GM19455 (cell line): Measurements from ENCODE around the gene TBC1D25.

Experiments
- ATAC-seq: cut with Tn5 transposase; IDR thresholded peaks from one replicate; pipeline ENCODE4 v1.9.1; 2021; ENCODE audit not compliant: unreplicated experiment

The TBC1D25 gene

DNA sequence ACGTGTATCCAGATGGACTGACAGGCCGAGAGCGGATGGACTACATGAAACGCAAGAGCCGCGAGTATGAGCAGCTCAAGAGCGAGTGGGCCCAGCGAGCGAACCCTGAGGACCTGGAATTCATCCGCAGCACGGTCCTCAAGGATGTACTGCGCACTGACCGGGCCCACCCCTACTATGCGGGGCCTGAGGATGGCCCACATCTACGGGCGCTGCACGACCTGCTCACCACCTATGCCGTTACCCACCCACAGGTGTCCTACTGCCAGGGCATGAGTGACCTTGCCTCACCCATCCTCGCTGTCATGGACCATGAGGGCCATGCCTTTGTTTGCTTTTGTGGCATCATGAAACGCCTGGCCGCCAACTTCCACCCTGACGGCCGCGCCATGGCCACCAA, 20.1 kb downstream of the TBC1D25 start:
- ATAC-seq, result no peak

DNA sequence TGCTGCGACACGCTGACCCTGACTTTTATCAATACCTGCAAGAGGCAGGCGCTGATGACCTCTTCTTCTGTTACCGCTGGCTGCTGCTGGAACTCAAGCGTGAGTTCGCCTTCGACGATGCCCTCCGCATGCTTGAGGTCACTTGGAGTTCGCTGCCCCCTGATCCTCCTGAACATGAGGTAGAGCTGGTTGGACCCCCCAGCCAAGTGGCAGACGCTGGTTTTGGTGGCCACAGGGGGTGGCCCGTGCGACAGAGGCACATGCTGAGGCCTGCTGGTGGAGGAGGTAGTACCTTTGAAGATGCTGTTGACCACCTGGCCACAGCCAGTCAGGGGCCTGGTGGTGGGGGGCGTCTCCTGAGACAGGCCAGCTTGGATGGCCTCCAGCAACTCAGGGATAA, 20.5 kb downstream of the TBC1D25 start:
- no peak for ATAC-seq

DNA sequence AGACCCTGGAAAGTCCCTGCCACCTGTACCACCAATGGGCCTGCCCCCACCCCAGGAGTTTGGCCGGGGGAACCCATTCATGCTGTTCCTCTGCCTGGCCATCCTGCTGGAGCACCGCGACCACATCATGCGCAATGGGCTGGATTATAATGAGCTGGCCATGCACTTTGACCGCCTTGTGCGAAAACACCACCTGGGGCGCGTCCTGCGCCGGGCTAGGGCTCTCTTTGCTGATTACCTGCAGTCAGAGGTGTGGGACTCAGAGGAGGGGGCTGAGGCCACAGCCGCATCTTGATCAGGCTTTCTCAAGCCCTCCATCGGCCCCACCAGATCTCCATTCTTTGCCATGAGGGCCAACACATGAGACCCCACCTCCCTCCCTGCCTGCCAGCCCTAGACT, 21.2 kb downstream of the TBC1D25 start:
- no peak for ATAC-seq

DNA sequence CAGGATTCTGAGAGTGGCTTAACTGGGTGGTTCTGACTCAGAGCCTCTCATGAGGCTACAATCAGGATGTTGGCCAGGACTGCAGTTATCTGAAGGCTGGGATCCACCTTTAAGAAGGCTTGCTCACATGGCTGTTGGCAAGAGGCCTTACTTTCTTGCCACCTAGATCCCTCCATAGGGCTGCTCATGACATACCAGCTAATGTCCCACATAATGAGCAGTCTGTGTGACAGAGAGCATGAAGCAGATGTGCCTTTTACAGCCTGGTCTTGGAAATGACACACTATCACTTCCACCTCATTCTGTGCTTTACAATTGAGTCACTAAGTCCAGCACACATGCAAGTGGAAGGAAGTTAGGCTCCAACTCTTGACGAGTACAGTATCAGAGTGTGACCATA, 30.4 kb downstream of the TBC1D25 start:
- no peak for ATAC-seq

DNA sequence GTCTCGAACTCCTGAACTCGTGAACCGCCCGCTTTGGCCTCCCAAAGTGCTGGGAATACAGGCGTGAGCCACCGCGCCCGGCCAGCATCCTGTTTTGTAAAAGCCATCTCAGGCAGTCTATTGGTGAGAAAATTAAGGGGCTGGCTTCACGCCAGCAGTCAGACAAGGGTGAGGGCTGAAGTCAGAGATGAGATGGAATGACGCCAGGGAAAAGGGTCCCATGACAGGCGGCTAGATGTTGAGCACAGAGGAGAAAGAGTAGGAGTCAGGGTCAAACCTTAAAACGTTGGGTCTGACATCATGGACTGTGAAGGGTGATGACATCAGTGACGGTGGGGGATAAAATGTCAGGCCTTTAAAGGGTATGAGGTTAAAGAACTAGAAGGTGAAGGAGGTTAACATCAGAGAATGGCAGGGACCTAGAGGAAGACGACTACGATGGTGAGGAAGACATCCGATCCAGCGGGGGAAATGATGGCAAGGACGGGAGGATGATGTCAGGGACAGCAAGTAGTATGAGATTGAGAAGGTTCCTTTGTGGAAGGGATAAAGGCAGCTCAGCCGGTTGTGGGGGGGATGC, 34.3 kb downstream of the TBC1D25 start:
- no peak for ATAC-seq

DNA sequence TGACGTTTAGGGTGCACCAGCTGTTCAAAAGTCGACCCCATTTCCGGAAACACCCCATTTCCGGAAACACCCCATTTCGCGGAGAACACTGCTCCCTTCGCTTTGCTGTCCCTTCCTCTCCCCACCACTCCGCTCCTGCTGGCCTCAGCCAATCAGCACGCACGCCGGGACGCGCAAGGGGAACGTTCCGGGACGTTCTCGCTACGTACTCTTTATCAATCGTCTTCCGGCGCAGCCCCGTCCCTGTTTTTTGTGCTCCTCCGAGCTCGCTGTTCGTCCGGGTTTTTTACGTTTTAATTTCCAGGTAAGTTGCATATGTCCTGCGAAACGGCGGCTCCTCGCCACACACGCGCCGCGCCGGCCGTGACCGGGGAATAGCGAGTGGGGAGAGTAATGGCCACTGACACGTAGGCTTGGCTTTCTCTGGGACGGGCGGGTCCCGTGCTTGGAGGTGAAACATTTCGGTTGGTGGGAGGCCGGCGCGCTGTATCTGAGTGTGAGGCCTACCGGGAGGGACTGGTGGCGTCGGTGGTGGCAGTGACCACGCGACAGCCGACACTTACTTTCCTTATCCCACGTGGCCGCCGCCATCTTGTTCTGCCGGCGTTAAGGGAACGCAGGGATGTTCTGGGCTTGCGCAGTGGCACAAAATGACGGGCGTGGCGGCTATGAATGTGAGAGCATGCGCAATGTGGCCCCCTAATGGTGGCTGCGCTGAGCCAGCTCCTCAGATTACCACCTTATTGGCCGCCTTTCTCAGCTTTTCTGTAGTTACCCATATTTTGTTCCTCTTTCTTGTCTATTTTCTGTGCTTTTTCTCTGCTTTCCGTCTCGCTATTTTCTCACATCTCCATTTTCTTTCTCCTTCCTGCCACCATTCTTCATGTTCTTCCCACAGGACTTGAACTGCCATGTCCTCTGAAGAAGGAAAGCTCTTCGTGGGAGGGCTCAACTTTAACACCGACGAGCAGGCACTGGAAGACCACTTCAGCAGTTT, 35.1 kb downstream of the TBC1D25 start, which contains the start of gene RBM3:
Gene RBM3, plus strand, starts transcription at position 215 of the 997 bp plus-strand sequence. Its CDS starts 697 bp downstream, at position 912.
- peak; percentile 82 for ATAC-seq

DNA sequence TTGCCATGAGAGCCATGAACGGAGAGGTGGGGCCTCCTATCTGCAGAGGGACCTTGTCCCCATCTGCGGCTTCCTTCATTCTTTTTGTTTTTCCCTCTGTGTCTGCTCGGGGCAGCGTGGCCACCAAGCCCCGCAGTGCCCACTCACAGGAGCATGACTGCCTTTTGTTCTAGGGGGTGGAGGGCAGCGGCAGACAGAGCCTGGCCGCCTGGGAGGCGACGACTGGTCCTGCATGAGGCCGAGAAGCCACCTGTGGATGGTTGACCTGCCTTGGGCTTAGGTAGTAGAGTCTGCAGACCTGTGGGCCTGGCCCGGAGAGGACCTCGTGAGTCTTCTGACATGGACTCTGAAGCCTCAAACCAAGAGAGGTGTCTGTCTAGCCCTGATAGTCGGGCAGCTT, 36.1 kb downstream of the TBC1D25 start:
- ATAC-seq, result no peak

DNA sequence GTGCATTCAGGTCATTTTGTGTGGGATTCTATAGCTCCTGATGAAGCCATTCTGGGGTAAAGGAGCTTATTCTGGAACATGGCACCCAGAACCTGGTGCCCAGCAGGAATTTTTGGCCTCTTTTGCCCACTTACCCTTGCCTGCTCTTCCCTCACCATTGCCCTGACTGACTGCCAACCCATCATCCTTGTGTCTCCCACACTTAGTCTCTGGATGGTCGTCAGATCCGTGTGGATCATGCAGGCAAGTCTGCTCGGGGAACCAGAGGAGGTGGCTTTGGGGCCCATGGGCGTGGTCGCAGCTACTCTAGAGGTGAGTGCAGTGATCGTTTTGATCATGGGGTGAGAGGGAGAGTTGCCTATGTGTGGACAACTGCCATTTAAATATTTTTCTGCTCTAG, 36.6 kb downstream of the TBC1D25 start:
- no peak for ATAC-seq

DNA sequence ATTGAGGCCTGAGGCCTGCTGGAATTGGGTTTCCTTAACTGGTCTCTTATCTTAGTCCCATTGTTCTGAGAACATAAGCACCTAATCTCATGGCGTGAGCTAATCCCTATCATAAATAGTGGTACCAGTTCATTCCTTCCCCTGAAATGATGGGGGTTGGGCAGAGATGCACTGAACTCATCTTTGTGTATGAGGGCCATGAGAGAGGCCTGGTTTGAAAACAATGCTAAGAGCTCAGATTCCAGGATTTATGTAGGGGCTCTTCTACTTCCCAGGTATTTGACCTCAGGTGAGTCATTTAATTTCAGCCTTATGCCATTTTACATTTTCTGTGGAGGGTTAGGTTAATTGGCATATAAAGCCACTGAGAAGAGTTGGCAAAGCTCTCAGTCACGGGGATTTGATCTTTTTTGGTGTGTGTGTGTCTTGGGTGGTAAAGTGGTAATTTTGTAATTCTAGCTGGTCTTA, 39.2 kb downstream of the TBC1D25 start:
- ATAC-seq, result no peak

DNA sequence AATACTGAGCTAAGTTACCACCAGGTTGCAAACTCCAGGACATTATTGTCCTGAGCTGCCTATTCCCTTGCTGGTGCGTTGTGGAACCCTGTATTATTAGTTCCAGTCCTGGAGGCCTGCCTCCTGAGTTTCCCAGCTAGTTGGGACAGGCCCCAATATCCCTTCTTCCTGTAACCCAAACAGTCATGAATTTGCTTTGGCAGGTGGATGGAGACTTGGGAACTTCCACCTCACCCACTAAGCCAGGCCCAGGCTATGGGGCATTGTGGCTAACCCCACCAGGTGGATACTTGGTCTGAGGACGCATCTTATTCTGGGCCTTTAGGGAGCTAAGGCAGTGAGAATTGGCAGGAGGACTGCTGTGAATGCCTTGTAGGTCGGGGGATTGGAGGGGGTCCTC, 39.7 kb downstream of the TBC1D25 start:
- ATAC-seq, result no peak

DNA sequence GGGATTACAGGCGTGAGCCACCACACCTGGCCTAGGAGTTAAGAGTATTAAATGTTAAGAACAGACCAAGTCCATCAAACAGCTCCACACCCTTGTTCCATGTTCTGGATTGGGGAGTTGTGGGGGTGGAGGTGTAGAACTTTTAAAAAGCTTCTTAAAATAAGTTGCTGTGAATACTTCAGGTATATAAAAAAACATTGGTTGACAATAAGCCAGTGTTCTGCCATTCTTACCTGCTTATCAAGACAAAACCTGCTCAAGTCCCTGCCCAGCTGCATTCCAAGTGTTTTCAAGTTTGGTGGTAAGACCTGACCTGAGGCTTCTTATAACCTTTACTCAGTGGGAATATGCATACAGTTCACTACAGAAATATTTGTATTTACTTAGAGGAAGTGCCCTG, 41.1 kb downstream of the TBC1D25 start:
- ATAC-seq, result no peak

DNA sequence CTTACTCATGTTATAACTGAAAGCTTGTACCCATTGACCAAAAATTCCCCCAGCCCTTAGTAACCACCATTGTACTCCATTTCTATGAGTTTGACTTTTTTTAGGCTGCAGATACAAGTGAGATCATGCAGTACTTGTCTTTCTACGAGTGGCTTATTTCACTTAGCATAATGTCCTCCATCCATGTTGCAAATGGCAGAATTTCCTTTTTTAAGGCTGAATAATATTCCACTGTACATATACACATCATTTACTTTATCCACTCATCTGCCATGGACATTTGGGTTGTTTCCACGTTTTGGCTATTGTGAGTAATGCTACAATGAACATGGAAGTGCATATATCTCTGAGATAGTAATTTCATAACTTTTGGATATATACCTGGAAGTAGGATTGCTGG, 45.2 kb downstream of the TBC1D25 start:
- ATAC-seq, result no peak

DNA sequence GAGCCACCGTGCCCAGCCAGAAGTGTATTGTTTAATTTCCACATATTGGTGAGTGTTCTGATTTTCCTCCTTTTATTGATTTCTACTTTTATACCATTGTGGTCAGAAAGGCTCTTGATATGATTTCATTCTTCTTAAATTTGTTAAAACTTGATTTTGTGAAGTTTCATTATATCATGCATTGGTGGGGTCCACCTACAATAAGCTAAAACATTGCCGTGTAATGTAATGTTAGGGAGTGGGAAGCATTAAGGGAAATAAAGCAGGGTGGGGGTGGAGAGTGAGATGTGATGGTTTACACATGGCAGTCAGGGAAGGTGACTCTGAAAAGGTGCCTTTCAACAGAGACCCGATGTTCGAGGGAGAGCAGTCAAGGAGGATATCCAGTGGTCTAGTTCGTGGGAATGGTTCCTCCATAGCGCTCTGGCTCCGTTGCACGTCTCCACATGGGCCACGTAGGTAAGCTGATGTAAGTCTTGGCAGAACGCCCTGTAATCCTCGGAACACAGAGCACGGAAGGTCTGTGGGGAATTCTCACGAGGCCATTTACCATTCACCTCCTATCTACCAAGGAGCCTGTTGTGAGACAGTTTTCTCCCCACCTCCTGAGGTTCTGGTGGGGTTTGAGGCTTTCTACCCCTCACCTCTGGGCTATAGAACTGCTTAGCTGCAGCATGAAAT, 50.1 kb downstream of the TBC1D25 start:
- ATAC-seq, result no peak

DNA sequence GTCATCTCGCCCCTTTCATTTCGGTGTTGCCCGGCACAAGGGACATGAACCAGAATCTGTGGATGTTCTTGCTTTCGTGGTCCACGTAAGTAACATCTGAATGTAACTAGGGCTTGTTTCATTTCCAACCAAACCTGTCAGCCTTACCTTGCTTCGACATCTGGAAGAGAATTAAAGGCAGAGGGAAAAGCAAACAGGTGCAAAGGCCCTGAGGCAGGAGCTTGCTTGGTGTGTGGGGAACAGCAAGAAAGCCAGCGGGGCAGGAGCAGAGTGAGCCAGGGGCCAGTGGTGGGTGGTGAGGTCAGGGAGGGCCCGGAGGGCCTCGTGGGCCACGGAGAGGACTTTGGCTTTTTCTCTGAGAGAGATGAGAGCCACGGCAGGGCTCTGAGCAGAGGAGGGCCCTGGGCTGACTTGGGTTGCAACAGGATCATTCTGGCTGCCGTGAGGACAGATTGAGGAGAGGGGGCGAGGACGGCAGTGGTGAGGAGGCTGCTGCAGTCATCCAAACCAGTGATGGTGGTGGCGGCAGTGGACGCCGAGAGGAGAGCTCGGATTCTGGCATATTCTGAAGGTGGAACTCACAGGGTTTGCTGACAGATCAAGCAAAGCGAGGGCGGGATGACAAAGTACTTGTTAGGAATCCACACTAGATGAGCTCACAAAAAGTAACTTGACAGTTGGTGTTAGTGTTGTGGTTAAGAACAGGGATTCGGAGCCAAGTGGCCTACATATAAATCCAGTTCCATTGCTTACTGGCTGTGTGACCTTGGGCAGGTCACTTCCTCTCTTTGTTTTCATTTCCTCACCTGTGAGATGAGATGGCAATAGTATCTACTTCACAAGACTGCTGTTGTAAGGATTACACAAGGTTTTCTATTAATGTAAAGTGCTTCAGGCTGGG, 50.9 kb downstream of the TBC1D25 start:
- ATAC-seq, result no peak

DNA sequence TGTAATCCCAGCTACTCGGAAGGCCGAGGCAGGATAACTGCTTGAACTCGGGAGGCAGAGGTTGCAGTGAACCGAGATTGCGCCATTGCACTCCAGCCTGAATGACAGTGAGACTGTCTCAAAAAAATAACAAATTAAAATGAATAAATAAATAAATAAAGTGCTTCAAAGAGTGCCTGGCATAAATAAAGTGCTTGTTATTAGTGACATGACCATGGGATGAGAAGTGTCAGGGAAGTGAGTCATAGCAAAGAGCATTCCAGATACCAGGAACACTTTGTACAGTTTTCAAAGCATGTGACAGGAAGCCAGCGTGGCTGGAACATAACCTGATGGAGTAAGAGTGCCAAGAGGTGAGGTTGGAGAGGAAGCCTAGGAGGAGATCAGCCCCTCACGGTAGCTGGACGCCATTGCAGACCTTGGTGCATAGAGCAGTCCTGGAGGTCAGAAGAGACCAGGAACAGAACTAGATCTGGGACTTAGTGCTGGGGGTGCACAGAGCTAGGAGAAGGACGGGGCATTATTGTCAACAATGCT, 51.8 kb downstream of the TBC1D25 start:
- no peak for ATAC-seq

DNA sequence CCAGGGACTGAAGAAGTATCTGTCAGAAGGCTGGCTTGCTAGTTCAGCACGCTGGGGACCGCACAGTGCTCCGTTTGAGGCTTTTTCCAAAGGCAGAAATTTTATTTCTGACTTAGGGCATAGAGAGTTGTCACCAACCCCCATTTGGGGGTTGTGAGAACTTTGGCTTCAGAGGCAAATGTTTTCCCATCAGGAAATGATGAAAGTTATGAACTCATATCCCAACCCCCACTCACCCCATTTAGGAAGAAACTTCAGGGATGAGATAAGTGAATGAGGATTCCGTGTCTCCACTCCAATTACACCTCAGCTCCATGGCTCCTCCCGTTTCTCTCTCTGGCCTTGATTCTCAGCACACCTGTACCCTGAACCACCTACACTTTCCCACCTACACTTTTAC, 53.5 kb downstream of the TBC1D25 start:
- ATAC-seq, result no peak

DNA sequence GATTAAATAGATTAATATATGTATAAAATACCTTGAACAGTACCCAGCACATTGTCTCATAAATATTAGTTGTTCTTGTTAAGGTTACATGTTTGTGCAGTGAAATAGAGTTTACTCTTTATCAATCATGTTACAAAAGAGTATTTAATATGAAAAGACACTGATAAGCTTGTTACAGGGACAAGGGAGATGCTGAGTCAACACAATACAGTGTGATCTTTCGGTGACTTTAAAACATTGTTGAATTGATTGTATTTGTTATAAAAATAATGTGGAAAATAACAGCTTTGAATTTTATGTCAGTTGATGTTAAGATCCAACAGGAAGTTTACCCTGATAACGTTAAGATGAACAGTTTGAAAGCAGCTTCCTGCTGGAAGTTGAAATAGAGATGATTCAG, 56.4 kb downstream of the TBC1D25 start:
- no peak for ATAC-seq

DNA sequence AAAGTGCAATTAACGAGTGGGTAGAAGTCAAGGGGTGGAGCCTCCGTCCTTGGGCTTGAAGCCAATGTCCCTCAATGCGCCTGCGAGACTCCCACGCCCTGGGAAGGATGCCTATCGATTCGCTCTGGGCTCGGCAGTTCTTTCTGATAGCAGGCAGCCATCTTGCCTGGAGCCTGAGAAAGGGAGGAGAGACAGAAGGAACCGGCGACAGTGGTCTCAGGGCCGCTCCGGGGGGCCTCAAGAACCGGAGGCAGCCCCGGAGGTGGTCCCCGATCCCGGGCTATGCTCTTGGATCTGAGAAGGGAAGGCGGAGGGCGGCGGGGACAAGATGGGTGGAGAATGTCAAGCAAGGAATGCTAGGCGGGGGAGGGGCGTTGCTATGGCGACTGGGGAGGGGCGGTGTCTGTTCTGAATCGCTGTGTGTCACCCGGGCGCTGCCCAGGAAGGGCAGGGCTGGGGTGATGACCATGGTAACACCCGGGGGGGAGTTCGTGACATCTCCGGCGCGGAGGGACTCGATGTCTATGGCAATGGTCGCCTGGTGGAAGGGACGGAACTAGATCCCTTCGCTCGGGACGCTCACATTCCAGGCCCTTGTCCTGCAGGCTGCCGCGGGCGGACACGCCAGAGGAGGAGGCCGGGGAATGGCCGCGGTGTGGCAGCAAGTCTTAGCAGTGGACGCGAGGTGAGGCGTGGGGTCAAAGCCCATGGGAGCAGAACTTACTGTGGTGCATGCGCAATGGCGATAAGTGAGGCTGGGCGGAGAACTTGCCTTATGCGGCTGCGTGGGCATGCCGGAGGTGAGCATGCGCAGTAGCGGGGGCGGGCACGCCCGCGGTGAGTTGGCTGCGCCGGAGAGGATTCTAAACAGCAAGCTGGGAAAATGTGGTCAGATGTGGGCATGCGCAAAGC, 58.1 kb downstream of the TBC1D25 start, which contains the start of gene WDR13:
Gene WDR13, plus strand, starts transcription at position 140 of the 912 bp plus-strand sequence. Its CDS starts 505 bp downstream, at position 645.
- ATAC-seq, result peak; percentile 68

DNA sequence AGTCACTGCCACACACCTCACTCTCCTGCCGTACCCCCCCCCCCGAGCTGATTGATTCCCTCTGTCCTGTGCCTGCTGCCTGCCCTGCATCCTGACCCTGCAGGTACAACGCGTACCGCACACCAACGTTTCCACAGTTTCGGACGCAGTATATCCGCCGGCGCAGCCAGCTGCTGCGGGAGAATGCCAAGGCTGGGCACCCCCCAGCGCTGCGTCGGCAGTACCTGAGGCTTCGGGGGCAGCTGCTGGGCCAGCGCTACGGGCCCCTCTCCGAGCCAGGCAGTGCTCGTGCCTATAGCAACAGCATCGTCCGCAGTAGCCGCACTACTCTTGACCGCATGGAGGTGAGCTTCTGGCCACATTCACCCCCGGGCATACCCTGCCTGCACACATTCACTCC, 59.1 kb downstream of the TBC1D25 start:
- no peak for ATAC-seq
